H1 (cell line): ENCODE measurements around the gene CPPED1. TPM values are rescaled to one million over a fixed set of nuclear protein-coding genes. Genes with fewer than 3 reads are reported as not detected.

ENCODE experiments used
- ATF3 ChIP-seq: IDR thresholded peaks from 2 replicates; pipeline ENCODE4 v1.6.1; 2011; ENCODE audit warnings: low read depth, mild to moderate bottlenecking, low read length; ENCODE audit not compliant: insufficient read depth
- FOSL1 ChIP-seq: IDR thresholded peaks from 2 replicates; pipeline ENCODE4 v1.6.1; 2011; ENCODE audit warnings: mild to moderate bottlenecking, low read depth, low read length, moderate library complexity; ENCODE audit not compliant: insufficient read depth
- HDAC2 ChIP-seq, 2 experiments: fragments of 300-600 bp in 1 of 2; sonication (generic) in 1 of 2; IDR thresholded peaks; 2 replicates each; pipeline ENCODE4 v1.6.1; 2011 to 2012; ENCODE audit warnings: low read depth in 2 of 2, low read length in 2 of 2, mild to moderate bottlenecking in 2 of 2, moderate library complexity in 2 of 2, borderline replicate concordance in 1 of 2, inconsistent platforms in 1 of 2
- HDAC6 ChIP-seq: IDR thresholded peaks from one replicate; pipeline ENCODE4 v1.7.1; 2012; ENCODE audit warnings: low read depth, mild to moderate bottlenecking, inconsistent platforms, low read length, moderate library complexity
- MAFK ChIP-seq: IDR thresholded peaks from 2 replicates; pipeline ENCODE4 v1.6.1; 2012; ENCODE audit warnings: low read depth, mild to moderate bottlenecking, improper control_type of control experiment, low read length
- RAD21 ChIP-seq, 2 experiments: IDR thresholded peaks in 1 of 2; conservative IDR thresholded peaks in 1 of 2; 2 replicates each; pipeline ENCODE4 v1.6.1; 2011; ENCODE audit warnings: low read depth in 2 of 2, low read length in 2 of 2, improper control_type of control experiment in 1 of 2, inconsistent platforms in 1 of 2, mild to moderate bottlenecking in 1 of 2, moderate library complexity in 1 of 2
- RFX5 ChIP-seq: IDR thresholded peaks from 2 replicates; pipeline ENCODE4 v1.6.1; 2011; ENCODE audit warnings: low read depth, low read length, improper control_type of control experiment, borderline replicate concordance
- SIRT6 ChIP-seq: IDR thresholded peaks from one replicate; pipeline ENCODE4 v1.7.1; 2012; ENCODE audit warnings: low read length, inconsistent platforms
- polyA plus RNA-seq, 7 experiments: library from polyadenylated mRNA; depleted of rRNA in 3 of 7; stranded (reverse) in 5 of 7; unstranded in 2 of 7; fragments of >200 nt in 5 of 7; fragments of 200-250 nt in 2 of 7; gene quantifications; 1 replicate in 5 of 7; 2 replicates in 1 of 7; 4 replicates in 1 of 7; pipeline versions ENCODE4 v1.2.1 to v1.2.3, GENCODE V29; 2011 to 2013; ENCODE audit warnings: missing spikeins in 2 of 7, mixed read lengths in 2 of 7
- total RNA-seq: library from RNA; stranded (reverse); fragmentation: NEBNext Ultra II Directional; extraction: Animal tissue kit (Norgen Biotek cat#: 25700); gene quantifications from 2 replicates; pipeline ENCODE4 v1.2.1, GENCODE V29; 2021
- TF ChIP-seq, protein P1 (sequence below): fragments of 300-600 bp; sonication (generic); IDR thresholded peaks from 2 replicates; pipeline ENCODE4 v1.7.1; 2012; ENCODE audit warnings: low read length, moderate library complexity, mild to moderate bottlenecking, inconsistent platforms; ENCODE audit not compliant: insufficient replicate concordance
- TF ChIP-seq, protein P2 (sequence below): IDR thresholded peaks from 2 replicates; pipeline ENCODE4 v1.6.1; 2012; ENCODE audit warnings: inconsistent platforms

The CPPED1 gene
- total and polyA plus RNA-seq, 2 of the 8 experiments (the other 6 are each of a cell fraction or from before 2014, with no cell fraction given), result 3.5 to 11.2 TPM

DNA sequence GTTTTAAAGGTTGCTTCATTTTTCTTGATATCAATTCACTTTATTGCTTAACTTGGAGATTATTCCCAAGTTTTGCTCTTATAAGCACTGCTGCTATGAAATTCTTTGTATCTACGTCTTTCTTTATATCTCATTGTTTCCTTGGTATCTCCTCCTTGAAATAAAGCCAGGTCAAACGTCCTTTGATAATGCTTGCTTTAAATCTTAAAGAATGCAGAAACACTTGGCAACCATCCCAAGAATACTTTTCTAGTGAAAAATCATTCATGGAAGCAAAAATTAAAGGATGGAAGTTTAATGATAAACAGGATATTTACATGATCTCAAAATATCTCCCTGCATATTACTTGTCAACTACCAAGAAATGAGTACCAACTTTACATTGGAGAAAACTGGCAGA, 175.2 kb downstream of the CPPED1 start (continued):
- TF ChIP-seq, protein P1, sequence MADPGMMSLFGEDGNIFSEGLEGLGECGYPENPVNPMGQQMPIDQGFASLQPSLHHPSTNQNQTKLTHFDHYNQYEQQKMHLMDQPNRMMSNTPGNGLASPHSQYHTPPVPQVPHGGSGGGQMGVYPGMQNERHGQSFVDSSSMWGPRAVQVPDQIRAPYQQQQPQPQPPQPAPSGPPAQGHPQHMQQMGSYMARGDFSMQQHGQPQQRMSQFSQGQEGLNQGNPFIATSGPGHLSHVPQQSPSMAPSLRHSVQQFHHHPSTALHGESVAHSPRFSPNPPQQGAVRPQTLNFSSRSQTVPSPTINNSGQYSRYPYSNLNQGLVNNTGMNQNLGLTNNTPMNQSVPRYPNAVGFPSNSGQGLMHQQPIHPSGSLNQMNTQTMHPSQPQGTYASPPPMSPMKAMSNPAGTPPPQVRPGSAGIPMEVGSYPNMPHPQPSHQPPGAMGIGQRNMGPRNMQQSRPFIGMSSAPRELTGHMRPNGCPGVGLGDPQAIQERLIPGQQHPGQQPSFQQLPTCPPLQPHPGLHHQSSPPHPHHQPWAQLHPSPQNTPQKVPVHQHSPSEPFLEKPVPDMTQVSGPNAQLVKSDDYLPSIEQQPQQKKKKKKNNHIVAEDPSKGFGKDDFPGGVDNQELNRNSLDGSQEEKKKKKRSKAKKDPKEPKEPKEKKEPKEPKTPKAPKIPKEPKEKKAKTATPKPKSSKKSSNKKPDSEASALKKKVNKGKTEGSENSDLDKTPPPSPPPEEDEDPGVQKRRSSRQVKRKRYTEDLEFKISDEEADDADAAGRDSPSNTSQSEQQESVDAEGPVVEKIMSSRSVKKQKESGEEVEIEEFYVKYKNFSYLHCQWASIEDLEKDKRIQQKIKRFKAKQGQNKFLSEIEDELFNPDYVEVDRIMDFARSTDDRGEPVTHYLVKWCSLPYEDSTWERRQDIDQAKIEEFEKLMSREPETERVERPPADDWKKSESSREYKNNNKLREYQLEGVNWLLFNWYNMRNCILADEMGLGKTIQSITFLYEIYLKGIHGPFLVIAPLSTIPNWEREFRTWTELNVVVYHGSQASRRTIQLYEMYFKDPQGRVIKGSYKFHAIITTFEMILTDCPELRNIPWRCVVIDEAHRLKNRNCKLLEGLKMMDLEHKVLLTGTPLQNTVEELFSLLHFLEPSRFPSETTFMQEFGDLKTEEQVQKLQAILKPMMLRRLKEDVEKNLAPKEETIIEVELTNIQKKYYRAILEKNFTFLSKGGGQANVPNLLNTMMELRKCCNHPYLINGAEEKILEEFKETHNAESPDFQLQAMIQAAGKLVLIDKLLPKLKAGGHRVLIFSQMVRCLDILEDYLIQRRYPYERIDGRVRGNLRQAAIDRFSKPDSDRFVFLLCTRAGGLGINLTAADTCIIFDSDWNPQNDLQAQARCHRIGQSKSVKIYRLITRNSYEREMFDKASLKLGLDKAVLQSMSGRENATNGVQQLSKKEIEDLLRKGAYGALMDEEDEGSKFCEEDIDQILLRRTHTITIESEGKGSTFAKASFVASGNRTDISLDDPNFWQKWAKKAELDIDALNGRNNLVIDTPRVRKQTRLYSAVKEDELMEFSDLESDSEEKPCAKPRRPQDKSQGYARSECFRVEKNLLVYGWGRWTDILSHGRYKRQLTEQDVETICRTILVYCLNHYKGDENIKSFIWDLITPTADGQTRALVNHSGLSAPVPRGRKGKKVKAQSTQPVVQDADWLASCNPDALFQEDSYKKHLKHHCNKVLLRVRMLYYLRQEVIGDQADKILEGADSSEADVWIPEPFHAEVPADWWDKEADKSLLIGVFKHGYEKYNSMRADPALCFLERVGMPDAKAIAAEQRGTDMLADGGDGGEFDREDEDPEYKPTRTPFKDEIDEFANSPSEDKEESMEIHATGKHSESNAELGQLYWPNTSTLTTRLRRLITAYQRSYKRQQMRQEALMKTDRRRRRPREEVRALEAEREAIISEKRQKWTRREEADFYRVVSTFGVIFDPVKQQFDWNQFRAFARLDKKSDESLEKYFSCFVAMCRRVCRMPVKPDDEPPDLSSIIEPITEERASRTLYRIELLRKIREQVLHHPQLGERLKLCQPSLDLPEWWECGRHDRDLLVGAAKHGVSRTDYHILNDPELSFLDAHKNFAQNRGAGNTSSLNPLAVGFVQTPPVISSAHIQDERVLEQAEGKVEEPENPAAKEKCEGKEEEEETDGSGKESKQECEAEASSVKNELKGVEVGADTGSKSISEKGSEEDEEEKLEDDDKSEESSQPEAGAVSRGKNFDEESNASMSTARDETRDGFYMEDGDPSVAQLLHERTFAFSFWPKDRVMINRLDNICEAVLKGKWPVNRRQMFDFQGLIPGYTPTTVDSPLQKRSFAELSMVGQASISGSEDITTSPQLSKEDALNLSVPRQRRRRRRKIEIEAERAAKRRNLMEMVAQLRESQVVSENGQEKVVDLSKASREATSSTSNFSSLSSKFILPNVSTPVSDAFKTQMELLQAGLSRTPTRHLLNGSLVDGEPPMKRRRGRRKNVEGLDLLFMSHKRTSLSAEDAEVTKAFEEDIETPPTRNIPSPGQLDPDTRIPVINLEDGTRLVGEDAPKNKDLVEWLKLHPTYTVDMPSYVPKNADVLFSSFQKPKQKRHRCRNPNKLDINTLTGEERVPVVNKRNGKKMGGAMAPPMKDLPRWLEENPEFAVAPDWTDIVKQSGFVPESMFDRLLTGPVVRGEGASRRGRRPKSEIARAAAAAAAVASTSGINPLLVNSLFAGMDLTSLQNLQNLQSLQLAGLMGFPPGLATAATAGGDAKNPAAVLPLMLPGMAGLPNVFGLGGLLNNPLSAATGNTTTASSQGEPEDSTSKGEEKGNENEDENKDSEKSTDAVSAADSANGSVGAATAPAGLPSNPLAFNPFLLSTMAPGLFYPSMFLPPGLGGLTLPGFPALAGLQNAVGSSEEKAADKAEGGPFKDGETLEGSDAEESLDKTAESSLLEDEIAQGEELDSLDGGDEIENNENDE, result no peak
- TF ChIP-seq HDAC2 (IDR thresholded peaks at IDR 0.05; ENCODE audit: borderline replicate concordance in 1 of 2, low read depth in 2 of 2, low read length in 2 of 2) (no peak), RFX5 (no peak), FOSL1 (no peak), HDAC6 (no peak), RAD21 (IDR thresholded peaks at IDR 0.05 in 1 of 2, conservative IDR thresholded peaks at IDR 0.05 in 1 of 2; ENCODE audit: low read depth in 2 of 2, low read length in 2 of 2) (no peak), MAFK (no peak), ATF3 (no peak), SIRT6 (no peak)
- TF ChIP-seq, protein P2, sequence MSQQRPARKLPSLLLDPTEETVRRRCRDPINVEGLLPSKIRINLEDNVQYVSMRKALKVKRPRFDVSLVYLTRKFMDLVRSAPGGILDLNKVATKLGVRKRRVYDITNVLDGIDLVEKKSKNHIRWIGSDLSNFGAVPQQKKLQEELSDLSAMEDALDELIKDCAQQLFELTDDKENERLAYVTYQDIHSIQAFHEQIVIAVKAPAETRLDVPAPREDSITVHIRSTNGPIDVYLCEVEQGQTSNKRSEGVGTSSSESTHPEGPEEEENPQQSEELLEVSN, result no peak
